Ovary (tissue), 9 donors: ENCODE measurements around the gene MESP1. TPM values are rescaled to one million over a fixed set of nuclear protein-coding genes. Genes with fewer than 3 reads are reported as not detected.

Experiments used
- DNase-seq, 5 donors: peaks; one replicate each; pipeline ENCODE4 v3.0.0-alpha.2; 2019 to 2020
- H3K27ac ChIP-seq, 2 donors: fragments of 200-600 bp; one replicate each; pipeline versions ENCODE4 v1.5.1 to v1.8.0; 2019 to 2022
- H3K27me3 ChIP-seq: fragments of 200-600 bp; one replicate; pipeline ENCODE4 v1.8.0; 2022
- H3K36me3 ChIP-seq: fragments of 200-600 bp; sonication (generic); one replicate; pipeline ENCODE4 v1.5.1; 2019
- H3K4me1 ChIP-seq: one replicate; pipeline ENCODE4 v1.8.1; 2013; ENCODE audit warnings: mild to moderate bottlenecking, moderate library complexity; ENCODE audit not compliant: insufficient read depth
- H3K4me3 ChIP-seq: fragments of 200-600 bp; sonication (generic); one replicate; pipeline ENCODE4 v1.5.1; 2017
- H3K9me3 ChIP-seq, 2 donors: fragments of 200-600 bp in 1 of 2; sonication (generic) in 1 of 2; one replicate each; pipeline versions ENCODE4 v1.5.1 to v1.8.1; 2013 to 2019; ENCODE audit warnings: mild to moderate bottlenecking in 1 of 2, moderate library complexity in 1 of 2
- EP300 ChIP-seq: sonication (generic); formaldehyde crosslinking; IDR thresholded peaks from one replicate; pipeline ENCODE4 v1.6.1; 2017; ENCODE audit warnings: antibody characterized with exemption
- POLR2A ChIP-seq: fragments of 450-650 bp; IDR thresholded peaks from one replicate; pipeline ENCODE4 v1.6.1; 2017; ENCODE audit warnings: antibody characterized with exemption, mild to moderate bottlenecking, moderate library complexity
- WGBS, 3 donors: extraction: QIAGEN DNeasy Blood & Tissue Kit in 1 of 3; methylation state at CpG; one replicate each; pipeline versions ENCODE4 v1.1.5 to v1.1.7; 2013 to 2017; 5-methylcytosine and 5-hydroxymethylcytosine counted together
- intact Hi-C, 4 donors: fragments of 100-400 bp; cut with DNase I; formaldehyde crosslinking; loops; one replicate each; pipeline versions ENCODE4 v1.11.0 to v1.15.1; 2022 to 2023
- polyA plus RNA-seq, 2 donors: library from polyadenylated mRNA; stranded (reverse); fragments of 200-250 nt in 1 of 2; fragments of 350-450 nt in 1 of 2; fragmentation: Illumina TruSeq in 1 of 2; extraction: RNeasy Lipid Tissue Mini Kit (QIAGEN cat#74804) in 1 of 2; gene quantifications; one replicate each; pipeline ENCODE4 v1.2.3, GENCODE V29; 2013 to 2014
- total RNA-seq, 7 donors: library from RNA; depleted of rRNA in 2 of 7; stranded (reverse); fragments of >200 nt in 2 of 7; fragmentation: NEBNext Ultra II Directional in 3 of 7; extraction: Animal tissue kit (Norgen Biotek cat#: 25700) in 3 of 7; gene quantifications; one replicate each; pipeline versions ENCODE4 v1.1.0 to v1.2.4, GENCODE V29; 2016 to 2023
- TF ChIP-seq, protein P1 (sequence below), 3 donors: fragments of 450-650 bp in 2 of 3; fragments of 200-600 bp in 1 of 3; IDR thresholded peaks; one replicate each; pipeline versions ENCODE4 v1.5.1 to v1.8.0; 2016 to 2022; ENCODE audit warnings: antibody characterized with exemption in 3 of 3, mild to moderate bottlenecking in 1 of 3
- donor health status: DM: no; HTN: no; CAD: no; lungs with moderate emphysema.
- donor health status: DM: no; HTN: no; CAD: no.
- donor health status: Bipolar disorder and iron deficiency.
- donor health status: DM: yes; HTN: yes; CAD: no.
- donor health status: DM: no; HTN: no; CAD: no.
- donor health status: DM: yes; HTN: yes; CAD: no.

The MESP1 gene
- total and polyA plus RNA-seq, 9 donors, result 0.20 to 1.3 (median 0.95) TPM; not detected in 1

DNA sequence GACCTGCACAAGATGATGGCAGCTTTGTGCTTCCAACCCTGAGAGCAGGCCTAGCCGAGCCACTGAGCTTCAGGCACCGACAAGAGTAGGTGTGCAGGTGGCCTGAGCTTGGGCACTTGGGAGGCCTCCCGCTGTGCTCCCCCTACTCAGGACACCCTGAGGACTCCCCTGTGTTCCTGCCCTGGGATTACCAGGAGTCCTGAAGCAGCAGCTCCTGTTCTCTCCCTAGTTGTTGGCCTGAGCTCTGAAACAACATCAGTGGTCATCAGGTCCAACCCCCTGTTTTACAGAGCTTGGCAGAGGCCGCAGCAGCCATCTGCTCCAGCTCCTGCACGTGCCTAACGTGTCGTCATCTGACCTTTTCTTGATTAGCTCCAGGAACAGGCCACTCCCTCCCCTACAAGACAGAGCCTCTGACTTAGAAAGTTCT is 17.0 kb upstream of the MESP1 start:
- no peak for DNase-seq
- H3K4me3 ChIP-seq, result no peak overlapping the region
- H3K9me3 ChIP-seq, result no peaks in the 10 kb centered on the region
- no peaks in the 10 kb centered on the region for H3K36me3 ChIP-seq
- no peak overlapping the region for H3K27ac ChIP-seq
- intact Hi-C loops, result loop anchor here in 2 of 4 donors (10.0 kb wide), 2 partner anchors 107 to 307 kb away; no protein-coding TSS in a partner anchor
- 44 to 48% (median 44%) methylated on average over 7 of the region's 7 CpGs for WGBS, 3 donors
- no peaks in the 10 kb centered on the region for H3K4me1 ChIP-seq
- H3K27me3 ChIP-seq, result no peaks in the 10 kb centered on the region
- no peak for TF ChIP-seq POLR2A
- TF ChIP-seq, protein P1, sequence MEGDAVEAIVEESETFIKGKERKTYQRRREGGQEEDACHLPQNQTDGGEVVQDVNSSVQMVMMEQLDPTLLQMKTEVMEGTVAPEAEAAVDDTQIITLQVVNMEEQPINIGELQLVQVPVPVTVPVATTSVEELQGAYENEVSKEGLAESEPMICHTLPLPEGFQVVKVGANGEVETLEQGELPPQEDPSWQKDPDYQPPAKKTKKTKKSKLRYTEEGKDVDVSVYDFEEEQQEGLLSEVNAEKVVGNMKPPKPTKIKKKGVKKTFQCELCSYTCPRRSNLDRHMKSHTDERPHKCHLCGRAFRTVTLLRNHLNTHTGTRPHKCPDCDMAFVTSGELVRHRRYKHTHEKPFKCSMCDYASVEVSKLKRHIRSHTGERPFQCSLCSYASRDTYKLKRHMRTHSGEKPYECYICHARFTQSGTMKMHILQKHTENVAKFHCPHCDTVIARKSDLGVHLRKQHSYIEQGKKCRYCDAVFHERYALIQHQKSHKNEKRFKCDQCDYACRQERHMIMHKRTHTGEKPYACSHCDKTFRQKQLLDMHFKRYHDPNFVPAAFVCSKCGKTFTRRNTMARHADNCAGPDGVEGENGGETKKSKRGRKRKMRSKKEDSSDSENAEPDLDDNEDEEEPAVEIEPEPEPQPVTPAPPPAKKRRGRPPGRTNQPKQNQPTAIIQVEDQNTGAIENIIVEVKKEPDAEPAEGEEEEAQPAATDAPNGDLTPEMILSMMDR (IDR thresholded peaks at IDR 0.05), result no peak

DNA sequence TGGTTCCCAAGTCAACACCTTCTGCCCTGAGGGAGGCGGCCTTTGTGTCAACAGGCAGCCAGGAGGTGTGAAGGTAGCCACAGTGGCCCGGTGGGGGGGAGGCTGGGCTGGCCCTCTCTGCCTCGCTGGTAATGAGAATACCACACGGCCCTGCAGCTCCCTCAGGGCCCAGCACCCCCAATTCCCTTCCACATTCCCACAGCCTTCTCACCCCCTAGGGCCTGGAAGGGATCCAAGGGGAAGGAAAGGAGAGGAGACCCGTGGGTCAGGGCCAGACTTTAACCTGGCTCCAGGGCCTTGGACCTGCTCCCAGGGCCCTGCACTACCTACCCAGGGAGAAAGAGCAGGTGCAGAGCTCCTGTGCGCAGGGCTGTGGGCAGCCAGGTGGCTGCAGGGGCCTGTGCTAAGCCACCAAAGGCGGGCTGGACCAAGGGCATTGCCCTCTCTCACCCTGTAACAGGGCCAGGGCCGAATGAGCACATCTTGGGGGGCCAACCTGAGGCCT is 16.4 kb upstream of the MESP1 start:
- H3K4me3 ChIP-seq, result no peak overlapping the region
- intact Hi-C loops, result loop anchor here in 2 of 4 donors (10.0 kb wide), 2 partner anchors 107 to 307 kb away; no protein-coding TSS in a partner anchor
- H3K27ac ChIP-seq, result no peak overlapping the region
- H3K9me3 ChIP-seq, result no peaks in the 10 kb centered on the region
- 66 to 71% (median 69%) methylated on average over 8 of the region's 8 CpGs for WGBS, 3 donors
- DNase-seq, result no peak
- H3K4me1 ChIP-seq, result no peaks in the 10 kb centered on the region
- H3K27me3 ChIP-seq, result no peaks in the 10 kb centered on the region
- TF ChIP-seq POLR2A (no peak), EP300 (no peak)
- TF ChIP-seq, protein P1 (IDR thresholded peaks at IDR 0.05), result no peak
- no peaks in the 10 kb centered on the region for H3K36me3 ChIP-seq

DNA sequence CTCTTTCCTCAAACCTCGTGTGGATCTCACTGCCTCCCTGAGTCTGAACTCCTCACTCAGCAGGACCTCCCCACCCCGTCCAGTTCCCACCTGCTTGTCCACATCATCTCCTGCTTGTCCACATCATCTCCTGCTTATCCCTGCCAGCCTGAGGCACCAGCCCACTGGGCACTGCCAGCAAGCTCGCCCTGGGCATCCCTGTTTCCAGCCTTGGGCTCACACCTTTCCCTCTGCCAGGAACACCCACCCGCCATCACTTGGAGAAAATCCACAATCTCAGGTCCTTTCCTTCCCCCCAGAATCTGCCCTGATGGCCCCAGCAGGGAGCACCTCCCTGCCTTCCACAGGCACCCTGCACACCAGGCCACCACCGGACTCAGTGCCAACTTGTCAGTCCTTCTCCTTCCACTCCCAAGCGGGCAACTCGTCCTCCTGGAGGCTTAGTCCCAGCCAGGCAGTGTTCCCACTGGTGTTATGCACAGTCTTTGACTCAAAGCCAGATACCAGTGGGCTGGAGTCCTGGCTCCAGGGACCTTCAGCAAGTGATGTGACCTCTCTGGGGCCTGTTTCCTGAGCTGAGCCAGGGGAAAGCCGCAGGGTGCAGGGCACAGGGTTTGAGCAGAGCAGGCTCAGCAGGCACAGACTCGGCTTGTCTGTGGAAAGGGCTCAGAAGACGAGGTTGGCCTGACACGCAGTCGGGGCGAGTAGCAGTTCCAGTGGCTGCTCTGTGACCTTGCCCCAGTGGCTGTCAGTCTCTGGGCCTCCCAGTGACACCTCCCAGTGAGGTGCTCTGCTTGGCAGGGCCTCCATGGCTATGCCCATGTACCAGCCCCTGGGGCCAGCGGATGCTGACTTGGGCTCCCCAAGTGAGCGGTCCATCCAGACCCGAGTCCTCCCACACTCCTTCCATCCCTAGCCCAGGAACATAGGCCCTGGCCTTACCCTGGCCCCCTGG is 15.6 kb upstream of the MESP1 start:
- H3K4me3 ChIP-seq, result no peak overlapping the region
- no peak for DNase-seq
- no peaks in the 10 kb centered on the region for H3K4me1 ChIP-seq
- no peaks in the 10 kb centered on the region for H3K36me3 ChIP-seq
- H3K27ac ChIP-seq, result no peak overlapping the region
- intact Hi-C loops, result loop anchor here in 2 of 4 donors (10.0 kb wide), 2 partner anchors 108 to 308 kb away; no protein-coding TSS in a partner anchor
- no peaks in the 10 kb centered on the region for H3K27me3 ChIP-seq
- 85 to 91% (median 86%) methylated on average over 16 of the region's 16 CpGs for WGBS, 3 donors
- TF ChIP-seq POLR2A (no peak), EP300 (no peak)
- TF ChIP-seq, protein P1 (IDR thresholded peaks at IDR 0.05), result no peak
- no peaks in the 10 kb centered on the region for H3K9me3 ChIP-seq

DNA sequence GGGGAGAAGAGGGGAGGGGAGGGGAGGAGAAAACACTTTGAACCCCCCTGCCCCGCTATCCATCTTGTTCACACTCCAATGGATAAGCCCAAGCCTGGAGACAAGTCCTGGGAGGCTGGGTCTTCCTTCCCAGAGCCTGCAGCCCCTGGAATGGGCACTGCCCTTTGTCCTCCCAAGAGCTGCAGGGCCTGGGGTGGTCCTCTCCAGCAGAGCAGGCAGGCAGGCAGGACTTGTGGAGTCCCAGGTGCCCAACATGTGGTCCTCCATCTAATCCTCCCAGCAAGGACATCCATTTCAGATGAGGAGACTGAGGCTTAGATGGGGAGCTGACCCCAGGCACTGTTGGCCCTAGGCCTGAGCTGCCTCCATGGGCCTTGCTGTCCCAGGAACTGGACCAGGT is 14.6 kb upstream of the MESP1 start:
- Histone ChIP-seq H3K4me1 (no peaks in the 10 kb centered on the region), H3K9me3 (no peaks in the 10 kb centered on the region), H3K27ac (no peak overlapping the region), H3K36me3 (no peaks in the 10 kb centered on the region), H3K27me3 (no peaks in the 10 kb centered on the region), H3K4me3 (no peak overlapping the region)
- 46 to 100% (median 94%) methylated on average over 1 of the region's 1 CpG for WGBS, 3 donors
- no peak for DNase-seq
- intact Hi-C loops, result loop anchor here in 2 of 4 donors (10.0 kb wide), 2 partner anchors 109 to 309 kb away; no protein-coding TSS in a partner anchor
- TF ChIP-seq, protein P1 (IDR thresholded peaks at IDR 0.05), result no peak
- TF ChIP-seq POLR2A, result no peak
- TF ChIP-seq EP300, result no peak
